ENCODE data around the gene OTOS. TPM values are rescaled to one million over a fixed set of nuclear protein-coding genes. Genes with fewer than 3 reads are reported as not detected.

Gene OTOS
- total and polyA plus RNA-seq, 2 of the 4 experiments (the other 2 are of a cell fraction) = 0.34 TPM; not detected in 1

- TF ChIP-seq CTCF (conservative IDR thresholded peaks at IDR 0.05; ENCODE audit: low read depth, low read length) = no peak
Observed at GRCh38 chr2:240095556-240096523, 44.6 kb downstream of the OTOS start (continued).

- Histone ChIP-seq H2BK120ac (ENCODE audit: low read depth, low read length) (no peak overlapping the region), H4K5ac (ENCODE audit: low read depth, low read length) (no peak overlapping the region), H4K20me1 (ENCODE audit: insufficient read depth, low read length) (no peaks in the 10 kb centered on the region), H3K27ac (ENCODE audit: insufficient read depth, low read length) (no peak overlapping the region), H3K9ac (ENCODE audit: low read depth, low read length) (no peak overlapping the region), H3K18ac (ENCODE audit: low read depth, low read length) (no peak overlapping the region), H2BK20ac (ENCODE audit: low read depth, low read length) (no peak overlapping the region), H4K8ac (ENCODE audit: low read depth in 2 of 2, low read length in 2 of 2) (no peak overlapping the region), H2AK5ac (ENCODE audit: low read depth, low read length) (no peak overlapping the region), H2AFZ (replicated peaks; ENCODE audit: low read length, poor library complexity) (no peak overlapping the region), H3K9me3 (ENCODE audit: control insufficient read depth, insufficient read depth, low read length) (0 out of 2 replicates have a peak, but pooled peaks cover 2% of the 10 kb centered on the region), H3K4ac (ENCODE audit: low read depth, low read length) (no peak overlapping the region), H2BK5ac (ENCODE audit: low read depth, low read length, poor library complexity, severe bottlenecking) (no peak overlapping the region), H3K23ac (ENCODE audit: low read depth, low read length) (no peak overlapping the region), H3K9me1 (ENCODE audit: insufficient read depth, low read length) (no peaks in the 10 kb centered on the region), H3K36me3 (ENCODE audit: control insufficient read depth, insufficient read depth, low read length) (no peaks in the 10 kb centered on the region), H3K4me2 (ENCODE audit: low read depth, low read length) (no peak overlapping the region), H3K56ac (ENCODE audit: extremely low read depth, insufficient read depth, low read length) (no peak overlapping the region), H2AK9ac (replicated peaks; ENCODE audit: low read depth, low read length, poor library complexity) (no peak overlapping the region), H3K4me1 (ENCODE audit: control insufficient read depth, insufficient read depth, low read length) (no peaks in the 10 kb centered on the region), H3K79me1 (ENCODE audit: low read depth in 1 of 2, low read length in 2 of 2) (no peaks in the 10 kb centered on the region), H2BK15ac (ENCODE audit: low read depth, low read length) (no peak overlapping the region), H4K91ac (ENCODE audit: insufficient read depth, low read depth, low read length) (no peak overlapping the region), H3K4me3 (ENCODE audit: insufficient read depth, low read depth, low read length) (no peak overlapping the region), H3K14ac (replicated peaks; ENCODE audit: low read depth, low read length) (no peak overlapping the region), H3K27me3 (ENCODE audit: control insufficient read depth, insufficient read depth, low read length) (peaks cover 2% of the 10 kb centered on the region; the same call in 1 of the 2 replicates)
- no peak for TF ChIP-seq CEBPB (IDR thresholded peaks at IDR 0.05; ENCODE audit: low read depth, low read length)
- ATAC-seq (ENCODE audit: low read depth) = no peak
- intact Hi-C loops (cut with micrococcal nuclease) (no loop called here), dilution Hi-C loops (cut with HindIII; ENCODE audit: low sequenced_read_pairs, unreplicated experiment) (no loop called here), in situ Hi-C loops (cut with MboI; ENCODE audit: low sequenced_read_pairs) (no loop called here)
- no TSS peak for BruUV-seq (replicated peaks)
- no peak for DNase-seq
- POLR2A ChIA-PET (ENCODE audit: unreplicated experiment) = no interaction called here
- CTCF ChIA-PET = no interaction called here
- 40% methylated on average over 4 of the region's 5 CpGs; no CpG with 5 or more reads in 1 of the 2 experiments for WGBS, 2 experiments (ENCODE audit: extremely low coverage in 2 of 2, insufficient read length in 1 of 2)
Observed at GRCh38 chr2:240089306-240089705, 51.2 kb downstream of the OTOS start.

Other genes with a start within 250 kb of the OTOS start
- 125 and 127 TPM in 2 replicates for gene NDUFA10, start 115.3 kb downstream of the OTOS start, total RNA-seq (2012; rRNA removed)
- gene NDUFA10, start 115.3 kb downstream of the OTOS start, polyA plus RNA-seq (2012; rRNA removed) = 102 and 115 TPM in 2 replicates
- gene OR6B2, start 110.2 kb downstream of the OTOS start, total RNA-seq (2012; rRNA removed) = not detected in 2 replicates
- gene OR6B2, start 110.2 kb downstream of the OTOS start, polyA plus RNA-seq (2012; rRNA removed) = not detected in 2 replicates
- gene OR6B3, start 87.1 kb downstream of the OTOS start, total RNA-seq (2012; rRNA removed) = not detected in 2 replicates
- not detected in 2 replicates for gene OR6B3, start 87.1 kb downstream of the OTOS start, polyA plus RNA-seq (2012; rRNA removed)
- gene COPS9, start 4.4 kb downstream of the OTOS start, total RNA-seq (2012; rRNA removed) = 66.4 and 85.9 TPM in 2 replicates
- 309 and 459 TPM in 2 replicates for gene COPS9, start 4.4 kb downstream of the OTOS start, polyA plus RNA-seq (2012; rRNA removed)

All from IMR-90 (cell line).